GM12878 (cell line): ENCODE measurements around the gene PRDM16. TPM values are rescaled to one million over a fixed set of nuclear protein-coding genes. Genes with fewer than 3 reads are reported as not detected.

Experiments
- ATAC-seq: fragments of 200-7000 bp; cut with Tn5 transposase; 3 replicates; pipeline ENCODE4 v1.9.1; 2020; ENCODE audit warnings: mild to moderate bottlenecking, moderate library complexity
- BruUV-seq: library from RNA; stranded (reverse); fragments of 400-500 nt; replicated peaks from 2 replicates; lab custom pipeline; 2021; lab: Mats Ljungman, UMichigan
- CTCF ChIA-PET: fragments of 300-600 bp; sonication (Branson Sonifier 250); formaldehyde crosslinking; extraction: SDS; loops from one replicate; lab custom pipeline; 2021; ENCODE audit warnings: inconsistent platforms; lab: Yijun Ruan, JAX
- POLR2A ChIA-PET: fragments of 350-600 bp; formaldehyde crosslinking; extraction: SDS; loops from one replicate; lab custom pipeline; 2021; ENCODE audit warnings: inconsistent platforms; lab: Charles Lee
- RAD21 ChIA-PET: fragments of 300-600 bp; sonication (Branson Sonifier 250); formaldehyde crosslinking; loops from one replicate; lab custom pipeline; 2023; ENCODE audit warnings: antibody characterized with exemption; ENCODE audit not compliant: unreplicated experiment; lab: Charles Lee
- SMC1A ChIA-PET: fragments of 300-600 bp; sonication (Branson Sonifier 250); formaldehyde crosslinking; loops from one replicate; lab custom pipeline; 2023; ENCODE audit not compliant: unreplicated experiment, uncharacterized antibody; lab: Charles Lee
- DNase-seq: peaks from one replicate; pipeline ENCODE4 v3.0.0-alpha.2; 2011; ENCODE audit warnings: low read depth, low spot score
- FAIRE-seq: peaks from 3 replicates; lab custom pipeline; 2011; peaks lifted over from hg19 to GRCh38; lab: Jason Lieb, UNC
- H2AFZ ChIP-seq: 2 replicates; pipeline ENCODE4 v1.6.0; 2011; ENCODE audit warnings: low read depth, low read length, control low read depth; ENCODE audit not compliant: control insufficient read depth
- H3K27ac ChIP-seq: 2 replicates; pipeline ENCODE4 v1.5.1; 2011; ENCODE audit warnings: control low read depth; ENCODE audit not compliant: control insufficient read depth, insufficient read depth
- H3K27me3 ChIP-seq, 2 experiments: replicated peaks in 1 of 2; 2 replicates each; pipeline versions ENCODE4 v1.6.0 to v1.6.1; 2011; ENCODE audit warnings: low read length in 1 of 2; ENCODE audit not compliant: control insufficient read depth in 2 of 2, insufficient read depth in 2 of 2
- H3K36me3 ChIP-seq, 2 experiments: 2 replicates each; pipeline ENCODE4 v1.5.1; 2011; ENCODE audit warnings: low read length in 1 of 2; ENCODE audit not compliant: control insufficient read depth in 2 of 2, insufficient read depth in 2 of 2
- H3K4me1 ChIP-seq: 2 replicates; pipeline ENCODE4 v1.6.1; 2011; ENCODE audit warnings: mild to moderate bottlenecking, low read length, moderate library complexity, mixed read lengths; ENCODE audit not compliant: control insufficient read depth, insufficient read depth
- H3K4me2 ChIP-seq: 2 replicates; pipeline ENCODE4 v1.6.0; 2011; ENCODE audit warnings: control low read depth; ENCODE audit not compliant: control insufficient read depth, insufficient read depth
- H3K4me3 ChIP-seq: fragments of 200-600 bp; sonication (generic); 2 replicates; pipeline ENCODE4 v1.5.1; 2016
- H3K79me2 ChIP-seq: 2 replicates; pipeline ENCODE4 v1.6.0; 2011; ENCODE audit warnings: low read length; ENCODE audit not compliant: control insufficient read depth, insufficient read depth
- H3K9ac ChIP-seq: 2 replicates; pipeline ENCODE4 v1.8.0; 2011; ENCODE audit warnings: low read length, control low read depth, mixed read lengths; ENCODE audit not compliant: control insufficient read depth, insufficient read depth
- H3K9me3 ChIP-seq: replicated peaks from 3 replicates; pipeline ENCODE4 v1.5.1; 2011; ENCODE audit warnings: mild to moderate bottlenecking, low read length; ENCODE audit not compliant: control insufficient read depth, insufficient read depth
- H4K20me1 ChIP-seq: 2 replicates; pipeline ENCODE4 v1.6.0; 2011; ENCODE audit not compliant: control insufficient read depth, insufficient read depth
- EP300 ChIP-seq, 2 experiments: fragments of 150-350 bp in 1 of 2; IDR thresholded peaks; 2 replicates each; pipeline ENCODE4 v1.6.1; 2011 to 2012; ENCODE audit warnings: low read depth in 2 of 2, low read length in 2 of 2, borderline replicate concordance in 1 of 2, improper control_type of control experiment in 1 of 2, inconsistent platforms in 1 of 2; ENCODE audit not compliant: control insufficient read depth in 1 of 2
- GABPA ChIP-seq: IDR thresholded peaks from 2 replicates; pipeline ENCODE4 v1.6.1; 2014; ENCODE audit warnings: antibody characterized with exemption, low read depth, mild to moderate bottlenecking, inconsistent platforms
- NR2C2 ChIP-seq: IDR thresholded peaks from 2 replicates; pipeline ENCODE4 v1.6.1; 2011; ENCODE audit warnings: borderline replicate concordance, low read depth; ENCODE audit not compliant: control insufficient read depth, insufficient read length
- PAX8 ChIP-seq: fragments of 450-650 bp; IDR thresholded peaks from 2 replicates; pipeline ENCODE4 v1.6.1; 2017; ENCODE audit warnings: mild to moderate bottlenecking, moderate library complexity
- SMAD5 ChIP-seq: IDR thresholded peaks from 2 replicates; pipeline ENCODE4 v1.6.1; 2016; ENCODE audit warnings: antibody characterized with exemption, low read depth
- SUZ12 ChIP-seq: fragments of 200-600 bp; sonication (generic); IDR thresholded peaks from one replicate; pipeline ENCODE4 v1.6.1; 2018; ENCODE audit warnings: antibody characterized with exemption, mild to moderate bottlenecking; ENCODE audit not compliant: unreplicated experiment
- ZBED1 ChIP-seq: IDR thresholded peaks from 2 replicates; pipeline ENCODE4 v1.6.1; 2016; ENCODE audit warnings: borderline replicate concordance
- ZNF24 ChIP-seq: fragments of 450-650 bp; IDR thresholded peaks from 2 replicates; pipeline ENCODE4 v1.6.1; 2017; ENCODE audit warnings: antibody characterized with exemption, mild to moderate bottlenecking
- WGBS: methylation state at CpG from one replicate; pipeline ENCODE4 v1.1.6; 2016; ENCODE audit warnings: low lambda C conversion rate; ENCODE audit not compliant: insufficient replicate concordance, insufficient coverage; ENCODE audit errors: missing lambda C conversion rate; 5-methylcytosine and 5-hydroxymethylcytosine counted together
- in situ Hi-C: fragments of 300-500 bp; cut with MboI; formaldehyde crosslinking; loops from 9 replicates; pipeline ENCODE4 v1.14.3; 2018; ENCODE audit warnings: mixed read lengths
- intact Hi-C: fragments of 100-400 bp; cut with micrococcal nuclease; formaldehyde crosslinking; loops from one replicate; pipeline ENCODE4 v1.14.2; 2022; ENCODE audit not compliant: unreplicated experiment
- polyA plus RNA-seq, 11 experiments: library from polyadenylated mRNA; depleted of rRNA in 4 of 11; unstranded in 6 of 11; stranded (reverse) in 5 of 11; fragments of >200 nt; fragmentation: Nextera tagmentation in 4 of 11; fragmentation: Illumina TruSeq in 1 of 11; extraction: Ambion mirVana in 4 of 11; extraction: Trizol in 1 of 11; gene quantifications; 1 replicate in 1 of 11; 2 replicates in 10 of 11; pipeline versions ENCODE4 v1.2.1 to v1.2.3, GENCODE V29; 2011 to 2016; ENCODE audit warnings: inconsistent platforms in 2 of 11, missing spikeins in 2 of 11, low read depth in 1 of 11
- total RNA-seq, 4 experiments: library from RNA; depleted of rRNA in 3 of 4; stranded (reverse); fragments of >200 nt in 3 of 4; fragmentation: Illumina TruSeq in 1 of 4; extraction: Trizol in 1 of 4; gene quantifications; 2 replicates each; pipeline versions ENCODE4 v1.2.1 to v1.2.3, GENCODE V29; 2013 to 2021
- TF ChIP-seq, protein P1 (sequence below): fragments of 450-650 bp; IDR thresholded peaks from 2 replicates; pipeline ENCODE4 v1.6.1; 2017; ENCODE audit warnings: mild to moderate bottlenecking, moderate library complexity
- TF ChIP-seq, protein P2 (sequence below): fragments of 450-650 bp; IDR thresholded peaks from 2 replicates; pipeline ENCODE4 v1.6.1; 2016; ENCODE audit warnings: mild to moderate bottlenecking

PRDM16 gene
- total and polyA plus RNA-seq, 10 of the 15 experiments (the other 5 are each of a cell fraction or from before 2014, with no cell fraction given), result 0.03 TPM; not detected in 9

DNA sequence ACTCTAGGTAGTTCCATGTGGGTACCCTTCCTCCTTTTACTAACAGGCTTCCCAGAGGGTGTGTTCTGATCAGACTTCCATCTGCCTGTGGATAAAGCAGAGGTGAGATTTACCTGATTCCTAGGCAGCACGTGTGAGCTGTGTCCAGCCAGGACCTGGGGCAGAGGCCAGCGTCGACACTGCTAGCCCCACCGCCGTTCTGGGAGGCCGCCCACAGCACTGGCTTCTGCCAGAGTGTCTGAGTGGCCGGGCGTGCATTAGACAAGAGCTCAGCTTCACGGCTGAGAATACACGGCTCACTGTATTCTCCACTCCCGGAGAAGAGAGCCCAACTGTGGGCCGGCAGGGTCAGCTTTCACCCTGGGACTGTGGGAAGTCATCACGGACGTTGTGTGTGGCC lies 82.5 kb downstream of the PRDM16 start:
- Histone ChIP-seq H3K4me3 (no peak overlapping the region), H4K20me1 (no peaks in the 10 kb centered on the region), H3K9ac (no peak overlapping the region), H3K4me2 (no peak overlapping the region), H2AFZ (no peak overlapping the region), H3K36me3 (no peaks in the 10 kb centered on the region), H3K27me3 (no peaks in the 10 kb centered on the region), H3K4me1 (no peaks in the 10 kb centered on the region), H3K79me2 (no peaks in the 10 kb centered on the region), H3K9me3 (no peaks in the 10 kb centered on the region; the same call in 2 of the 3 replicates), H3K27ac (no peak overlapping the region)
- 43% methylated on average over 14 of the region's 14 CpGs for WGBS
- TF ChIP-seq PAX8, result no peak
- TF ChIP-seq, protein P1, sequence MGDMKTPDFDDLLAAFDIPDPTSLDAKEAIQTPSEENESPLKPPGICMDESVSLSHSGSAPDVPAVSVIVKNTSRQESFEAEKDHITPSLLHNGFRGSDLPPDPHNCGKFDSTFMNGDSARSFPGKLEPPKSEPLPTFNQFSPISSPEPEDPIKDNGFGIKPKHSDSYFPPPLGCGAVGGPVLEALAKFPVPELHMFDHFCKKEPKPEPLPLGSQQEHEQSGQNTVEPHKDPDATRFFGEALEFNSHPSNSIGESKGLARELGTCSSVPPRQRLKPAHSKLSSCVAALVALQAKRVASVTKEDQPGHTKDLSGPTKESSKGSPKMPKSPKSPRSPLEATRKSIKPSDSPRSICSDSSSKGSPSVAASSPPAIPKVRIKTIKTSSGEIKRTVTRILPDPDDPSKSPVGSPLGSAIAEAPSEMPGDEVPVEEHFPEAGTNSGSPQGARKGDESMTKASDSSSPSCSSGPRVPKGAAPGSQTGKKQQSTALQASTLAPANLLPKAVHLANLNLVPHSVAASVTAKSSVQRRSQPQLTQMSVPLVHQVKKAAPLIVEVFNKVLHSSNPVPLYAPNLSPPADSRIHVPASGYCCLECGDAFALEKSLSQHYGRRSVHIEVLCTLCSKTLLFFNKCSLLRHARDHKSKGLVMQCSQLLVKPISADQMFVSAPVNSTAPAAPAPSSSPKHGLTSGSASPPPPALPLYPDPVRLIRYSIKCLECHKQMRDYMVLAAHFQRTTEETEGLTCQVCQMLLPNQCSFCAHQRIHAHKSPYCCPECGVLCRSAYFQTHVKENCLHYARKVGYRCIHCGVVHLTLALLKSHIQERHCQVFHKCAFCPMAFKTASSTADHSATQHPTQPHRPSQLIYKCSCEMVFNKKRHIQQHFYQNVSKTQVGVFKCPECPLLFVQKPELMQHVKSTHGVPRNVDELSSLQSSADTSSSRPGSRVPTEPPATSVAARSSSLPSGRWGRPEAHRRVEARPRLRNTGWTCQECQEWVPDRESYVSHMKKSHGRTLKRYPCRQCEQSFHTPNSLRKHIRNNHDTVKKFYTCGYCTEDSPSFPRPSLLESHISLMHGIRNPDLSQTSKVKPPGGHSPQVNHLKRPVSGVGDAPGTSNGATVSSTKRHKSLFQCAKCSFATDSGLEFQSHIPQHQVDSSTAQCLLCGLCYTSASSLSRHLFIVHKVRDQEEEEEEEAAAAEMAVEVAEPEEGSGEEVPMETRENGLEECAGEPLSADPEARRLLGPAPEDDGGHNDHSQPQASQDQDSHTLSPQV, result no peak
- no peak for TF ChIP-seq SMAD5
- TF ChIP-seq ZBED1, result no peak
- TF ChIP-seq, protein P2, sequence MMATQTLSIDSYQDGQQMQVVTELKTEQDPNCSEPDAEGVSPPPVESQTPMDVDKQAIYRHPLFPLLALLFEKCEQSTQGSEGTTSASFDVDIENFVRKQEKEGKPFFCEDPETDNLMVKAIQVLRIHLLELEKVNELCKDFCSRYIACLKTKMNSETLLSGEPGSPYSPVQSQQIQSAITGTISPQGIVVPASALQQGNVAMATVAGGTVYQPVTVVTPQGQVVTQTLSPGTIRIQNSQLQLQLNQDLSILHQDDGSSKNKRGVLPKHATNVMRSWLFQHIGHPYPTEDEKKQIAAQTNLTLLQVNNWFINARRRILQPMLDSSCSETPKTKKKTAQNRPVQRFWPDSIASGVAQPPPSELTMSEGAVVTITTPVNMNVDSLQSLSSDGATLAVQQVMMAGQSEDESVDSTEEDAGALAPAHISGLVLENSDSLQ, result no peak
- TF ChIP-seq EP300 (IDR thresholded peaks at IDR 0.05; ENCODE audit: borderline replicate concordance in 1 of 2, control insufficient read depth in 1 of 2, low read depth in 2 of 2, low read length in 2 of 2), result no peak
- no peak for TF ChIP-seq ZNF24
- TF ChIP-seq NR2C2, result no peak
- no peak for TF ChIP-seq GABPA
- TF ChIP-seq SUZ12, result no peak
- ATAC-seq, result no peak
- in situ Hi-C loops (no loop called here), intact Hi-C loops (no loop called here)
- POLR2A ChIA-PET, result no interaction called here
- BruUV-seq, result no TSS peak
- CTCF ChIA-PET, result no interaction called here
- SMC1A ChIA-PET, result no interaction called here
- no peak for FAIRE-seq
- DNase-seq, result no peak
- RAD21 ChIA-PET, result no interaction called here
